Stimulated activated CD4-positive, alpha-beta T cell treated with anti-CD3 and anti-CD28 coated beads, Interleukin-15, amount 100 ng/mL, for 1 hour (primary cell): ENCODE results near the gene PHPT1.

Experiments used
- DNase-seq, 2 donors: peaks; one replicate each; pipeline ENCODE4 v3.0.0-alpha.2; 2020; ENCODE audit warnings: low read depth in 1 of 2, low spot score in 1 of 2

PHPT1 gene

DNA sequence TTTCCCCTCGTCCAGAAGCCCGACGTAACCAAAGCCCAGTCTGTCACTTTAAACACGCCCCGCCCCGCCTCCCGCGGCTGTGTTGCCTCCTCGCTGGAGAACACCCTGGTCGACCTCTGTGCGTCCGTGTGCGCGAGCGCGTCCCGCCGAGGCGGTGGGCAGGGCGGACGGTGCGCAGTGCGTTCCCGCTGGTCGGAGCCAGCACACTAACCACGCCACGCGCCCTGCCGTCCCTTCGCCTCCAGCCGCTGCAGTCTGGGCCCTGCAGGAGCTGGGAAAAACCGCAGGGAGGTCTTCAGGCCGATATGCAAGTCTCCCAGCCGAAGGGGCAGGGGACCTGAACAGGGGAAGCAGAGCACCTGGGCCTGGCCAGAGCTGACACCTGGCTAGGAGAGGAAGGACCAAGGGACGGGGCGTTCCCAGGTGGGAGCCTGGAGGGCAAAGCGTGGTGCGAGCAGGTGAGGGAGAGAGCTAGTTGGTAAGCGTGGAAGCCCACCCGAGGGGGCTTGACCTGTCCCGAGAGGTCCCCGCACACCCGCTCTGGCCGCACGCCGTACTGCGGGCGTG is 1.3 kb upstream of the PHPT1 start:
- DNase-seq = peak; percentile 36 to 62

DNA sequence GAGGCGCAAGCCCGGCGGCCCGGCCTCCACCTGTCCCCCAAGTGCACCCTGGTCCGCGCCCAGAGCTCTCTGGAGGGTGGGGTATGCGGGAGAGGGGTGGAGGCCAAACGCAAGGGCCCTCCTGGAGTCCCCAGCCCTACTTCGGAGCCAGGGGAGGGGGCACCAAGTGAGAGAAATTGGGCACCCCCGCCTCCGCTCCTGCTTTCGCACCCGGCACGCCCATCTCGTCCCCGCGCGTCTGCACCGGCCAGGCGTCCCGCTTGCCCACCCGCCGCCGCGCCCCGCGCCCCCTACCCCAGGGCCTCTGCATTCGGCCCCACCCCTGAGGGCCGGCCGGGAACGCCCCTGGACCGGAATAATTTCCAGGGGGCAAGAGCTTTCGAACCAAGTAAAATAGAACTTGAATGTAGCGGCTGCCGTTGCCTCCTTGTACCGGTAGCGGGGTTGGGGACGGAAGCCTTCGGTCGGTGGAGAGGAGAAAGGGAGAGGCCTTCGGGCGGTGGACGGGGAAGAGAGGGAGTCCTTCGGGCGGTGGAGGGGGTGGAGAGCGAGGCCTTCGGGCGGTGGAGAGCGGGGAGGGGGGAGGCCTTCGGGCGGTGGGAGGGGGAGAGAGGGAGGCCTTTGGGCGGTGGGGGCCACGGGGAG is 694 bp upstream of the PHPT1 start:
- no peak for DNase-seq

DNA sequence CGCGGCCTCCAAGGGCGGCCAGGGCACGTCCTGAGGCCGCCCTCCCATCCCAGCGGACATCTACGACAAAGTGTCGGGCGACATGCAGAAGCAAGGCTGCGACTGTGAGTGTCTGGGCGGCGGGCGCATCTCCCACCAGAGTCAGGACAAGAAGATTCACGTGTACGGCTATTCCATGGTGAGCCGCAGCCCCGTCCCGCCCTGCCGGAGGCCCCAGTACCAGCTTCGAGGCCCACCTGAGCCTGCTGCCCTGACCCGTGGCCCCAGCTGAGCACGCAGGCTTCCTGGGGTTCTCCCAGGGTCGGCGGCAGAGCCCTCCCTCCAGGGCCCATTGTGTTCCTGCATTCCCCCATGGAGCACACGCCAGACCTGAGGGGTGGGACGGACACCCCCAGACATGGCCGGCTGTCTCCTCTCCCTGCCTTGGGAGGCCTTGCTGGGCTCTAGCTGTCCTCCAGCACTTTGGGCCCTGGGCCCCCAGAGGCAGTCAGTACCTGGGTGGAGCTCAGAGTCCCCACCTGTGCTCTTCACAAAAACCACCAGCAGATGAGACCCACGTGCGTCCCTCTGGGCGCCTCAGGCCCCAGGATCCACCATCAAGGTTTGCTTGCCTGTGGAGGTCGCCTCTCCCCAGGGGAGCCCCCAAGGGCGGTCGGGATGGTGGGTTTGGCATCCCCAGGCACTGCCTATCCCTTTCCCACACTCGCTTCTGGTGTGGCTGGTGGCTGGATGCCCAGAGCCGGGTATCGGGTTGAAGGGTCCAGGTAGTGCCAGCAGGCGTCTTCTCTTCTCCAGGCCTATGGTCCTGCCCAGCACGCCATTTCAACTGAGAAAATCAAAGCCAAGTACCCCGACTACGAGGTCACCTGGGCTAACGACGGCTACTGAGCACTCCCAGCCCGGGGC is 1.0 kb downstream of the PHPT1 start:
- DNase-seq = no peak

DNA sequence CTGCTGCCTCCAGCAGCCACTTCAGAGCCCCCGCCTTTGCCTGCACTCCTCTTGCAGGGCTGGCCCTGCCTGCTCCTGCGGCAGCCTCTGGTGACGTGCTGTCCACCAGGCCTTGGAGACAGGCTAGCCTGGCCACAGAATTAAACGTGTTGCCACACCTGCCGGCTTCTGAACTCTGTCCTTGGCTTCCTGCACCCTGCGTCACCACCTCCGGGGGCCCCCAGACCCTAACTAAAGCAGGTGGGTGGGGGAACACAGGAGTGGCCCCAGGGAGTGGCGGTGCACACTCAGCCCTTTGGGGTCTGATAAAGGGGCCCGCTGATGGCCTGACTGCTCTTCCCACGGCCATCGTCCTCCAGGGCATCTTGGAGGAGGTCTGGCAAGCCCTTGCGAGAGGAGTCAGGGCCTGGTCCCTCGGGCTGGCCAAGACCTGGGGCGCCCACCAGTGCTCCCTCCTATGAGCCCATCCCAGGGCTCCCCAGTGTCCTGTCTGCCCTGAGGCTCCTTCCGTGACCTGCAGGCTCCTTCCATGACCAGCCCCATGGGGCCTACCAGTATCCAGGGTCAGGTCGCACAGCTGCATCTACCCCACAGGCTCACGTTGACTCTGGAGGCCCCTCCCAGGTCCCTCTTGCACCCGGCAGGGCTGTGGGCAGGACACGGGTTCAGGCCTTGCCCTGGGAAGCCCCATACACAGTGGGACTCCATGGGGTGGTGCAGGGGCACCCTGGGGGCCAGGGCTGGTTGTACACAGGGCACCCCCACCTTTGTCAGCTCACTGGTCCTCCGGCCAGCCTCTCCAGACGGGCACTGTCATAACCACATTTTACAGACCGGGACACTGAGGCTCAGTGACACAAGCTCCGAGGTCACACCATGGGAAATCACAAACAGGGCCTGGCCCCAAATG is 1.9 kb downstream of the PHPT1 start:
- no peak for DNase-seq

DNA sequence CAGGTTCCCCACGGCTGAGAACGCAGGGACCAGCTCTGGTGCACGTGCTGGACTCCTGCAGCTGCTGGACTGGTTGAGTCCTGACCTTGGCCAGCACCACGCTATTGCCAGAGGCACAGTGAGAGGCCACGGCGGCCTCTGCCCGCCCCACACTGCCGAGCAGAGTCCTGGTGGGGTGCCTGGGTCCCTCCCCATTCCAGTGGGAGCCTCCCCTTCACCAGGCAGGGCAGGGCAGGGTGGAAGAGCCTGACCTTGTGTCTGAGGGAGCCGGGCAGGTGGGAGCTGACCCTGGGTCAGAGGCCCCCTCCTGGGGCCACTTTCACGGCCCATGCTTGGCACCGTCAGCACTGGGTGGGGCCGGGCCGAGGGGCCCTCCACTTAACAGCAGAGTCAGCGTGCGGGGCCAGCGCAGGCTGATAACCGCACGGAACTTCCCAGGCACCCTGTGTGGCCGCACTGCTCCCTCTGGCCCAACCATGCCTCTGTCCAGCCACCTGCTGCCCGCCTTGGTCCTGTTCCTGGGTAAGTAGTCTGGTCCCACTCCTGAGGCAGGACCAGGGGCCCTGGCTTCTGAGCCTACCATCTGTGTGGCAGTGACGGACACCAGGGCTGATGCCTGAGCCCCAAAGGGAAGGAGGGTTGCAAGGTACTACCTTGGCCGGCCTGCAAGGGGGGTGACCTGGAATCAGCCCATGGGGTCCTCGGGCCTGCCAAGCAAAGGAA is 2.9 kb downstream of the PHPT1 start, which contains the start of gene MAMDC4:
Gene MAMDC4 (plus strand): TSS at position 406 of the 723 bp plus-strand sequence. CDS start 71 bp downstream, at position 477.
- DNase-seq = no peak

DNA sequence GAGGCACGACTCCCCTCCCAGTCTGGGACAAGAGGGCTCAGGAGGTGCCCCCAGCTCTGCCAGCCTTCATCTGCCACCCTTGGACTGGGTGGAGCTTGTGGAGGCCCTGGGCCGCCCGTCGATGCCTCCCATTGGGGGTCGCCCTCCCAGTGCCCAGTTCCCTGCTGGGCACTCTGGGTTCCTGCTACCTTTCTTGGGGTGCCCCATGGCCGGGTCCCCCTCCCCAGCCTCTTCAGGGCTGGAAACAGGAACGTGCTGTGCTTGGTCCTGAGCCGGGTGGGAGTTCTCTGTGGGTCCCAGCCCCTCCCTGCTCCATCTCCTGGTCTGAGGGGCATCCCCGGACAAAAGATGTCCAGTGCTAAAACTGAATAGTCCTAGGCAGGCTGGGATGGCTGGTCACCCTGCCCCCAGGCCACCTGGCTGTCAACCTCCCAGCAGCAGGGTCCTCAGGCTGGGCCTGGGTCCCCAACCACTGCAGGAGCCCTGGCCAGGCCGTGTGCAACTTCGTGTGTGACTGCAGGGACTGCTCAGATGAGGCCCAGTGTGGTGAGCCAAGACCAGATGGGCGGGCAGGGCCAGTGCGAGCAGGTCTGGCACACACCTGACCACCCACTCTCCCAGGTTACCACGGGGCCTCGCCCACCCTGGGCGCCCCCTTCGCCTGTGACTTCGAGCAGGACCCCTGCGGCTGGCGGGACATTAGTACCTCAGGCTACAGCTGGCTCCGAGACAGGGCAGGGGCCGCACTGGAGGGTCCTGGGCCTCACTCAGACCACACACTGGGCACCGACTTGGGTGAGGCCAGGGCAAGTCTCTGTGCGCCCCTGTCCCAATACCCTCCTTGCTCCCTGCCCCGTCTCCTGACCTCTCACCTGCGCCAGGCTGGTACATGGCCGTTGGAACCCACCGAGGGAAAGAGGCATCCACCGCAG is 3.7 kb downstream of the PHPT1 start:
- DNase-seq = no peak

DNA sequence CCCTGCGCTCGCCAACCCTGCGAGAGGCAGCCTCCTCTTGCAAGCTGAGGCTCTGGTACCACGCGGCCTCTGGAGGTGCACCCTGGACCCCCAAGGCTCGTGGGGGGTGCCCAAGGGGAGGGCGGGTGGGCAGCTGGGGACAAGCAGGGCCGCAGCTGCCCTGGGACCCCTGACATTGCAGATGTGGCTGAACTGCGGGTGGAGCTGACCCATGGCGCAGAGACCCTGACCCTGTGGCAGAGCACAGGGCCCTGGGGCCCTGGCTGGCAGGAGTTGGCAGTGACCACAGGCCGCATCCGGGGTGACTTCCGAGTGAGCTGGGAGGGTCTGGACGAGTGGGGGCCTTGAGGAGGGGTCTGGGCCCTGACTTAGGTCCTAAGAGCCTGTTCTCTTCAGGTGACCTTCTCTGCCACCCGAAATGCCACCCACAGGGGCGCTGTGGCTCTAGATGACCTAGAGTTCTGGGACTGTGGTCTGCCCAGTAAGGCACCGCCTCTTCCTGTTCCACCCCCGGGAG is 4.4 kb downstream of the PHPT1 start:
- DNase-seq = no peak

DNA sequence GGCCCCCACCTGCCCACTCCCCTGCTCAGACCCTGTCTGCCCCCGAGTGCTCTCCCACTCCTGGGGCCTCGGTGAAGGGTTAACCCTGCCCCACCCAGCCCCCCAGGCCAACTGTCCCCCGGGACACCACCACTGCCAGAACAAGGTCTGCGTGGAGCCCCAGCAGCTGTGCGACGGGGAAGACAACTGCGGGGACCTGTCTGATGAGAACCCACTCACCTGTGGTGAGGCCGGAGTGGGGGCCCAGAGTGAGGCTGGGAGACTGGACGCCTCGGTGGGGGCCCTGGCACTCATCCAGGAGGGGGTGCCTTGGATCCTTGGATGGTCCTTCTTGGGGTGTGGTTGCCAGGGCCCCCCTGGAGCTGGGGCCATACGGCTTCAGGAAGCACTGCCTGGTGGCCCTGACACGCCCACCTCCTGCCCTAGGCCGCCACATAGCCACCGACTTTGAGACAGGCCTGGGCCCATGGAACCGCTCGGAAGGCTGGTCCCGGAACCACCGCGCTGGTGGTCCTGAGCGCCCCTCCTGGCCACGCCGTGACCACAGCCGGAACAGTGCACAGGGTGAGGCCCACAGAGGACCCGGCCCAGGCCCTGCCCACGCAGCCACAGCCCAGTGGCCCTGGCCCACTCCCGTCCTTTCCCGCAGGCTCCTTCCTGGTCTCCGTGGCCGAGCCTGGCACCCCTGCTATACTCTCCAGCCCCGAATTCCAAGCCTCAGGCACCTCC is 5.1 kb downstream of the PHPT1 start:
- DNase-seq = no peak

DNA sequence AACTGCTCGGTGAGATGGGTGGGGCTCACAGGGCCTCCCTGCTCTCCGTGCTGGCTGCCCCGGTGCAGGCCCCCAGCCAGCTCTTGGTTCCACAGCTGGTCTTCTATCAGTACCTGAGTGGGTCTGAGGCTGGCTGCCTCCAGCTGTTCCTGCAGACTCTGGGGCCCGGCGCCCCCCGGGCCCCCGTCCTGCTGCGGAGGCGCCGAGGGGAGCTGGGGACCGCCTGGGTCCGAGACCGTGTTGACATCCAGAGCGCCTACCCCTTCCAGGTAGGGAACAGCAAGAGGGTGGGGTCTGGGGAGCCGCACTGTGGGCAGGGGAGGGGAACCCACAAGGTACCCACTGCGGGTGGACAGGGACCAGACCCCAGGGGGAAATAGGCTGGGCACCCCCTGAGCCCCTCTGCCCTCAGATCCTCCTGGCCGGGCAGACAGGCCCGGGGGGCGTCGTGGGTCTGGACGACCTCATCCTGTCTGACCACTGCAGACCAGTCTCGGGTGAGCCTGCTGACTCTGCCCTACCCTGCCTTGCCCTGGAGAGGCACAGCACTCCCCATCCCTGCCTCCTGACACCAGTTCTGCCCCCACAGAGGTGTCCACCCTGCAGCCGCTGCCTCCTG is 5.7 kb downstream of the PHPT1 start:
- DNase-seq = no peak

DNA sequence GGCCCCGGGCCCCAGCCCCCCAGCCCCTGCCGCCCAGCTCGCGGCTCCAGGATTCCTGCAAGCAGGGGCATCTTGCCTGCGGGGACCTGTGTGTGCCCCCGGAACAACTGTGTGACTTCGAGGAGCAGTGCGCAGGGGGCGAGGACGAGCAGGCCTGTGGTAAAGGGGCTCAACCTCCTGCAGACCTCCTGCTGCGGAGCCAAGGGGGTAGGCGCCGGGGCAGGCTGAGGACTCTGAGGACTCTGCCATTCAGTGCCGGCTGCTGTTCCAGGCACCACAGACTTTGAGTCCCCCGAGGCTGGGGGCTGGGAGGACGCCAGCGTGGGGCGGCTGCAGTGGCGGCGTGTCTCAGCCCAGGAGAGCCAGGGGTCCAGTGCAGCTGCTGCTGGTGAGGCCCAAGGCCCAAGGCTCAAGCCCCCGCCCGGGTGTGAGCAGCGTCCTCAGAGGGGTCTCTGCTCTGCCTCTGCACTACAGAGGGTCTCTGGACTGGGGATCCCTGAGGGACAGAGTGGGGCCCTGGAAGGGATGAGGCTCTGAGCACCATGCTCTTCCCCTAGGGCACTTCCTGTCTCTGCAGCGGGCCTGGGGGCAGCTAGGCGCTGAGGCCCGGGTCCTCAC is 6.4 kb downstream of the PHPT1 start:
- DNase-seq = no peak

DNA sequence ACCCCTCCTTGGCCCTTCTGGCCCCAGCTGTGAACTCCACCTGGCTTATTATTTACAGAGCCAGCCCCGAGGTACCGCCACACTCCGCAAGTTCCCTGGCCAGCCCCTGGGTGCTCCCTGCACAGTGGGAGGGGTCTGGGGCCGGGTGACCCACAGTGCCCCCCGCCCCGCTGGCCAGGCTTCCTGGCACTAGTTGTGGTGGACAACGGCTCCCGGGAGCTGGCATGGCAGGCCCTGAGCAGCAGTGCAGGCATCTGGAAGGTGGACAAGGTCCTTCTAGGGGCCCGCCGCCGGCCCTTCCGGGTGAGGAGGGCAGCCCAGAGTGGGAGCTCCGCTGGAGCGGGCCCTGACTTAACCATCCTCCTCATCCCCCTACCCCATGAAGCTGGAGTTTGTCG is 6.9 kb downstream of the PHPT1 start:
- no peak for DNase-seq

DNA sequence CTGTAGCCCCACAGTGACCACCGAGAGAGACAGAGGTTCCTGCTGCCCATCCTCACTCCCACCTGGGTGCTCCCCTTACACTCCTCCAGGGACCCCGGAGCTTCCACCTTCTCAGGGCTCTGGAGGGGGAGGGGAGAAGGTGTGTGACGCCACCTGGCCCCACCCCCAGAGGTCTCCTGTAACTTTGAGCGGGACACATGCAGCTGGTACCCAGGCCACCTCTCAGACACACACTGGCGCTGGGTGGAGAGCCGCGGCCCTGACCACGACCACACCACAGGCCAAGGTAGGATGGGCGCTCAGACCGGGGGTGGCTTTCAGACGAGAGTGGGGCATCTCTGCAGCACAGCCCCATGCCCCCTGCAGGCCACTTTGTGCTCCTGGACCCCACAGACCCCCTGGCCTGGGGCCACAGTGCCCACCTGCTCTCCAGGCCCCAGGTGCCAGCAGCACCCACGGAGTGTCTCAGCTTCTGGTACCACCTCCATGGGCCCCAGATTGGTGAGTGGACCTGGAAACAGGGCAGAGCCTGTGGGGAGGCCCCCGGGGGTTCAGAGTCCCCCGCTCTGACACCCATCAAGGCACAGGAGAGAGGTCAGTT is 7.4 kb downstream of the PHPT1 start:
- DNase-seq = no peak

DNA sequence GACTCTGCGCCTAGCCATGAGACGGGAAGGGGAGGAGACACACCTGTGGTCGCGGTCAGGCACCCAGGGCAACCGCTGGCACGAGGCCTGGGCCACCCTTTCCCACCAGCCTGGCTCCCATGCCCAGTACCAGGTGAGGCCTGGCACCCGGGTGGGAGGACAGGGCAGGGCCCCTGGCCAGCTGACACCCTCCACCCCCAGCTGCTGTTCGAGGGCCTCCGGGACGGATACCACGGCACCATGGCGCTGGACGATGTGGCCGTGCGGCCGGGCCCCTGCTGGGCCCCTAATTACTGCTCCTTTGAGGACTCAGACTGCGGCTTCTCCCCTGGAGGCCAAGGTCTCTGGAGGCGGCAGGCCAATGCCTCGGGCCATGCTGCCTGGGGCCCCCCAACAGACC is 8.0 kb downstream of the PHPT1 start:
- no peak for DNase-seq

DNA sequence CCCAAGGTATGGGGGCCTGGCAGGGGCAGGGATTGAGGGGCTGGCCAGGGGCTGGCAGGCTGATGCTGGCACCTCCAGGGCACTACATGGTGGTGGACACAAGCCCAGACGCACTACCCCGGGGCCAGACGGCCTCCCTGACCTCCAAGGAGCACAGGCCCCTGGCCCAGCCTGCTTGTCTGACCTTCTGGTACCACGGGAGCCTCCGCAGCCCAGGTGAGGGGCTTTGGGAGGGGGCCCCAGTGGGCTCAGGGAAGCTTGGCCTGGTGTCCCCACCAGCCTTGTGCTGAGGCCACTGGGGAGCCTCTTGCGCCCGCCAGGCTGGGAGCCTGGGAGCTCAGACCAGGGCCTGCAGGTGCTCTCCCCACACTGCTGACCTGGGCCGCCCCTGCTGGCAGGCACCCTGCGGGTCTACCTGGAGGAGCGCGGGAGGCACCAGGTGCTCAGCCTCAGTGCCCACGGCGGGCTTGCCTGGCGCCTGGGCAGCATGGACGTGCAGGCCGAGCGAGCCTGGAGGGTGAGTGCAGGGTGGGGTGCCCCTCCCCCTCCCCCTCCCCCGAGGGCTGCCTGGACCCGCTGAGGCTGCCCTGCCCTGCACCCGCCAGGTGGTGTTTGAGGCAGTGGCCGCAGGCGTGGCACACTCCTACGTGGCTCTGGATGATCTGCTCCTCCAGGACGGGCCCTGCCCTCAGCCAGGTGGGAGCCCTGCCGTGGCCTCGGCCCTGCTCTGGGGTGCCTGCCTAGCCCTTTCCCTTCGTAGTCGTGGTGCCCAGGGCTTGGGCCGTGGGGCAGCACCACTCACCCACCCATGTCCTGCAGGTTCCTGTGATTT is 8.6 kb downstream of the PHPT1 start:
- DNase-seq = no peak

DNA sequence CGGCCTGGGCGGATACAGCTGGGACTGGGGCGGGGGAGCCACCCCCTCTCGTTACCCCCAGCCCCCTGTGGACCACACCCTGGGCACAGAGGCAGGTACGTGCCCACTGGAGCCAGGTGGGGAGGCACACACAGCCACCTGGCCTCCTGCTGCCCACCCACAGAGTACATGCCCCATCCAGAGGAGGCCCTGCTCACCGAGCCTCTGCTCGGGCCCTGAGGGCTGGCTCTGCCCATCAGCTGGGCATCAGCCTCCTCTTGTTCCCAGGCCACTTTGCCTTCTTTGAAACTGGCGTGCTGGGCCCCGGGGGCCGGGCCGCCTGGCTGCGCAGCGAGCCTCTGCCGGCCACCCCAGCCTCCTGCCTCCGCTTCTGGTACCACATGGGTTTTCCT is 9.2 kb downstream of the PHPT1 start:
- DNase-seq = no peak
